Measurements from ENCODE around the gene UBE2S. TPM values are rescaled to one million over a fixed set of nuclear protein-coding genes. Genes with fewer than 3 reads are reported as not detected.

Gene UBE2S
- total and polyA plus RNA-seq, 4 donors, result 11.3 to 25.6 (median 20.0) TPM

DNA sequence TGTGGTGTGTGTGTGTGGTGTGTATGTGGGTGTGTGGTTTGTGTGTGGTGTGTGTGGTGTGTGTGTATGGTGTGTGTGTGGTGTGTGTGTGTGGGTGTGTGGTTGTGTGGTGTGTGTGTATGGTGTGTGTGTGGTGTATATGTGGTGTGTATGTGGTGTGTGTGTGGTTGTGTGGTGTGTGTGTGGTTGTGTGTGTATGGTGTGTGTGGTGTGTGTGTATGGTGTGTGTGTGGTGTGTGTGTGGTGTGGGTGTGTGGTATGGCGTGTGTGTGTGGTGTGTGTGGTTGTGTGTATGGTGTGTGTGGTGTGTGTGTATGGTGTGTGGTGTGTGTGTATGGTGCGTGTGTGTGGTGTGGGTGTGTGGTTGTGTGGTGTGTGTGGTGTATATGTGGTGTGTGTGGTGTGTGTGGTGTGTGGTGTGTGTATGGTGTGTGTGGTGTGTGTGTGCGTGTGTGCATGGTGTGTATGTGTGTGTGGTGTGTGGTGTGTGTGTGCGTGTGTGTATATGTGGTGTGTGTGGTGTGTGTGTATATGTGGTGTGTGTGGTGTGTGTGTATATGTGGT lies 26.9 kb upstream of the UBE2S start:
- no peaks in the 10 kb centered on the region for H3K4me1 ChIP-seq (ENCODE audit: control insufficient read depth in 5 of 5, insufficient read depth in 5 of 5, low read length in 5 of 5)
- no peak overlapping the region for H3K4me3 ChIP-seq
- no peak for DNase-seq
- ATAC-seq (ENCODE audit: insufficient read depth, low FRiP score), result no peak
- H3K27me3 ChIP-seq (ENCODE audit: control insufficient read depth in 3 of 3, insufficient read depth in 3 of 3, low read length in 2 of 3), result peaks cover 8 to 36% (median 25%) of the 10 kb centered on the region in 3 donors
- WGBS, 2 donors, result 70 to 95% methylated on average over 4 of the region's 4 CpGs
- no peaks in the 10 kb centered on the region for H3K36me3 ChIP-seq (ENCODE audit: control insufficient read depth in 4 of 4, insufficient read depth in 4 of 4, low read length in 4 of 4)
- H3K9me3 ChIP-seq (ENCODE audit: control insufficient read depth in 4 of 4, insufficient read depth in 3 of 4, low read length in 3 of 4), result peaks cover 0 to 9% (median 0%) of the 10 kb centered on the region in 4 donors
- H3K9ac ChIP-seq (ENCODE audit: insufficient read depth in 1 of 2, low read length in 2 of 2), result no peak overlapping the region
- H3K27ac ChIP-seq (ENCODE audit: low read depth in 1 of 2, low read length in 1 of 2), result no peak overlapping the region
- TF ChIP-seq, protein P1, sequence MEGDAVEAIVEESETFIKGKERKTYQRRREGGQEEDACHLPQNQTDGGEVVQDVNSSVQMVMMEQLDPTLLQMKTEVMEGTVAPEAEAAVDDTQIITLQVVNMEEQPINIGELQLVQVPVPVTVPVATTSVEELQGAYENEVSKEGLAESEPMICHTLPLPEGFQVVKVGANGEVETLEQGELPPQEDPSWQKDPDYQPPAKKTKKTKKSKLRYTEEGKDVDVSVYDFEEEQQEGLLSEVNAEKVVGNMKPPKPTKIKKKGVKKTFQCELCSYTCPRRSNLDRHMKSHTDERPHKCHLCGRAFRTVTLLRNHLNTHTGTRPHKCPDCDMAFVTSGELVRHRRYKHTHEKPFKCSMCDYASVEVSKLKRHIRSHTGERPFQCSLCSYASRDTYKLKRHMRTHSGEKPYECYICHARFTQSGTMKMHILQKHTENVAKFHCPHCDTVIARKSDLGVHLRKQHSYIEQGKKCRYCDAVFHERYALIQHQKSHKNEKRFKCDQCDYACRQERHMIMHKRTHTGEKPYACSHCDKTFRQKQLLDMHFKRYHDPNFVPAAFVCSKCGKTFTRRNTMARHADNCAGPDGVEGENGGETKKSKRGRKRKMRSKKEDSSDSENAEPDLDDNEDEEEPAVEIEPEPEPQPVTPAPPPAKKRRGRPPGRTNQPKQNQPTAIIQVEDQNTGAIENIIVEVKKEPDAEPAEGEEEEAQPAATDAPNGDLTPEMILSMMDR (IDR thresholded peaks at IDR 0.05; ENCODE audit: control extremely low read depth, extremely low read depth), result no peak

DNA sequence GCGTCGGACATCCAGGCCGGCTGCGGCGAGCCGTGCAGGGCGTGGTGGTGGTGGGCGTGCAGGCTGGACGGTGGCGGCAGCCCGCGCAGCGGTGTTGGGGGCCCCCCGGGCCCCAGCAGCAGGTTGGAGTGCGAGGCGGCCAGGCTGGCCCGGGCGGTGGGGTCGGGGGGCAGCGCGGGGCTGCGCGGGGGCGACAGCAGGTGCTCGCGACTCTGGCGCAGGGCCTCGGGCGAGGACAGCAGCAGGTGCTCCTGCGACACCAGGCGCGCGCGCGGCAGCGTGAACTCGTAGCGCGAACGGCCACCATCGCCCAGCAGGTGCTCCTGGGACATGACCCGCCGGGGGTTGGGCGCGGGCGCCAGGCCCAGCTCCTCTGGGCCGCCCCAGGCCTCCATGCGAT lies 25.7 kb upstream of the UBE2S start:
- Histone ChIP-seq H3K36me3 (ENCODE audit: control insufficient read depth in 4 of 4, insufficient read depth in 4 of 4, low read length in 4 of 4) (no peaks in the 10 kb centered on the region), H3K9me3 (ENCODE audit: control insufficient read depth in 4 of 4, insufficient read depth in 3 of 4, low read length in 3 of 4) (peaks cover 0 to 6% (median 0%) of the 10 kb centered on the region in 4 donors), H3K27ac (ENCODE audit: low read depth in 1 of 2, low read length in 1 of 2) (no peak overlapping the region), H3K27me3 (ENCODE audit: control insufficient read depth in 3 of 3, insufficient read depth in 3 of 3, low read length in 2 of 3) (peaks cover 8 to 32% (median 23%) of the 10 kb centered on the region in 3 donors), H3K4me3 (no peak overlapping the region), H3K4me1 (ENCODE audit: control insufficient read depth in 5 of 5, insufficient read depth in 5 of 5, low read length in 5 of 5) (no peaks in the 10 kb centered on the region), H3K9ac (ENCODE audit: insufficient read depth in 1 of 2, low read length in 2 of 2) (no peak overlapping the region)
- ATAC-seq (ENCODE audit: insufficient read depth, low FRiP score) (no peak), DNase-seq (no peak)
- 13 to 15% methylated on average over 31 to 48 of the region's 48 CpGs for WGBS, 2 donors
- TF ChIP-seq, protein P1 (IDR thresholded peaks at IDR 0.05; ENCODE audit: control extremely low read depth, extremely low read depth), result no peak

DNA sequence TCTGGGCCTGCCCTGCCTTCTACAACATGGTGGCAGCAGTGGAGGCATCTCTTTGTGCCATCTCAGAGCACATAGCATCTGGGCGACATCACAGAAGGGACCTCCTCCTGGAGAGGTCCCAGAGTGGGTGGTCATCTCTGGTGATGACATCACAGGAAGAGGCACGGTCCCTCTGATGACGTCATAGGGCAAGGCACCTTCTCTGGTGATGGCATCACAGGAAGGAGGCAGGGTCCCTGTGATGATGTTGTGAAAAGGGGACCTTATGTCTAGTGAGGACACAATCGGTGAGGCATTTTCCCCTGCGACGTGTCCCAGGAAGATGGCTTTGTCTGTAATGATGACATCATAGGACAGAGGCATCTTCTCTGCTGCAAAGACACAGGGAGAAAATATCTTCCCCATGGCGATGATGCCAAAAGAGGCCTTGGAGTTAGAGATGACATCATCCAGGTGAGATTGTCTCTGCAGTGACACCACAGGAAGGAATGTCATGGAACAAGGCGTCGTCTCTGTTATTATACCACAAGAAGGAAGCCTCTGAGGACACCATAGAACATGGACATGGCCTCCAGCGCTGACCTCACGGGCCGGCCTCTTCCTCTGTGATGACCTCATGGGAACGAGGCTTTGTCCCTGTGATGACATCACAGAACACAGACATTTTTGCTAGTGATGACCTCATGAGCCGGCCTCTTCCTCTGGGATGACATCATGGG lies 24.8 kb upstream of the UBE2S start:
- peaks cover 8 to 31% (median 23%) of the 10 kb centered on the region in 3 donors for H3K27me3 ChIP-seq (ENCODE audit: control insufficient read depth in 3 of 3, insufficient read depth in 3 of 3, low read length in 2 of 3)
- no peak overlapping the region for H3K4me3 ChIP-seq
- DNase-seq, result no peak
- H3K9me3 ChIP-seq (ENCODE audit: control insufficient read depth in 4 of 4, insufficient read depth in 3 of 4, low read length in 3 of 4), result peaks cover 0 to 6% (median 0%) of the 10 kb centered on the region in 4 donors
- H3K27ac ChIP-seq (ENCODE audit: low read depth in 1 of 2, low read length in 1 of 2), result no peak overlapping the region
- 84 to 88% methylated on average over 14 of the region's 14 CpGs for WGBS, 2 donors
- H3K4me1 ChIP-seq (ENCODE audit: control insufficient read depth in 5 of 5, insufficient read depth in 5 of 5, low read length in 5 of 5), result no peaks in the 10 kb centered on the region
- ATAC-seq (ENCODE audit: insufficient read depth, low FRiP score), result no peak
- no peaks in the 10 kb centered on the region for H3K36me3 ChIP-seq (ENCODE audit: control insufficient read depth in 4 of 4, insufficient read depth in 4 of 4, low read length in 4 of 4)
- TF ChIP-seq, protein P1 (IDR thresholded peaks at IDR 0.05; ENCODE audit: control extremely low read depth, extremely low read depth), result no peak
- H3K9ac ChIP-seq (ENCODE audit: insufficient read depth in 1 of 2, low read length in 2 of 2), result no peak overlapping the region
